Karpas-422 (cell line): Measurements from ENCODE around the gene CCDC180. TPM values are rescaled to one million over a fixed set of nuclear protein-coding genes. Genes with fewer than 3 reads are reported as not detected.

ENCODE experiments used
- DNase-seq: peaks from one replicate; pipeline ENCODE4 v3.0.0-alpha.2; 2015
- H2AFZ ChIP-seq: fragments of 200-600 bp; sonication (generic); 2 replicates; pipeline ENCODE4 v1.6.1; 2014; ENCODE audit warnings: antibody characterized with exemption, low read length, mixed read lengths
- H3K27ac ChIP-seq: fragments of 200-600 bp; sonication (generic); 2 replicates; pipeline ENCODE4 v1.5.1; 2014; ENCODE audit warnings: mild to moderate bottlenecking, low read length, moderate library complexity
- H3K27me3 ChIP-seq: fragments of 200-600 bp; sonication (generic); 2 replicates; pipeline ENCODE4 v1.6.1; 2014; ENCODE audit warnings: low read length, mixed read lengths
- H3K36me3 ChIP-seq: fragments of 200-600 bp; sonication (generic); 2 replicates; pipeline ENCODE4 v1.6.1; 2014; ENCODE audit warnings: low read length, mixed read lengths; ENCODE audit not compliant: insufficient read depth
- H3K4me1 ChIP-seq: fragments of 200-600 bp; sonication (generic); 2 replicates; pipeline ENCODE4 v1.6.1; 2014; ENCODE audit warnings: mild to moderate bottlenecking, low read length, mixed read lengths
- H3K4me2 ChIP-seq: fragments of 200-600 bp; sonication (generic); 2 replicates; pipeline ENCODE4 v1.6.1; 2014; ENCODE audit warnings: low read length, low read depth, mild to moderate bottlenecking; ENCODE audit not compliant: poor library complexity, severe bottlenecking
- H3K4me3 ChIP-seq: fragments of 200-600 bp; sonication (generic); 2 replicates; pipeline ENCODE4 v1.5.1; 2014; ENCODE audit warnings: mild to moderate bottlenecking, antibody characterized with exemption, low read length, mixed read lengths
- H3K79me2 ChIP-seq: fragments of 200-600 bp; sonication (generic); 2 replicates; pipeline ENCODE4 v1.6.1; 2014; ENCODE audit warnings: mild to moderate bottlenecking, low read length, mixed read lengths
- H3K9ac ChIP-seq: fragments of 200-600 bp; sonication (generic); 2 replicates; pipeline ENCODE4 v1.6.0; 2014; ENCODE audit warnings: low read length
- H3K9me2 ChIP-seq: fragments of 200-600 bp; sonication (generic), shearing (Covaris generic); replicated peaks from 2 replicates; pipeline ENCODE4 v1.6.0; 2014; ENCODE audit warnings: mild to moderate bottlenecking, low read length, moderate library complexity; ENCODE audit not compliant: insufficient read depth
- H3K9me3 ChIP-seq: fragments of 300-700, 200-600 bp; sonication (generic); 2 replicates; pipeline ENCODE4 v1.6.1; 2014; ENCODE audit warnings: low read length, mixed read lengths
- H4K20me1 ChIP-seq: fragments of 200-600 bp; sonication (generic); 2 replicates; pipeline ENCODE4 v1.6.1; 2014; ENCODE audit warnings: mild to moderate bottlenecking, antibody characterized with exemption, low read length, low read depth; ENCODE audit not compliant: insufficient read depth
- small RNA-seq: library from RNA; depleted of rRNA; stranded (forward); fragments of <200 nt; gene quantifications from one replicate; pipeline ENCODE3, GENCODE V24; 2014
- total RNA-seq: library from RNA; depleted of rRNA; stranded (reverse); fragments of >200 nt; shearing (Covaris generic); gene quantifications from 2 replicates; pipeline ENCODE4 v1.2.3, GENCODE V29; 2014; ENCODE audit warnings: low replicate concordance; rRNA removed

The CCDC180 gene
- total RNA-seq, 1 experiment from 2014 or later = 5.4 TPM

- peaks cover 12% of the 10 kb centered on the region for H3K4me1 ChIP-seq
- no peak for DNase-seq
- H3K79me2 ChIP-seq = no peaks in the 10 kb centered on the region
- no peak overlapping the region for H3K9ac ChIP-seq
- no peaks in the 10 kb centered on the region for H3K9me3 ChIP-seq
- H3K27me3 ChIP-seq = no peaks in the 10 kb centered on the region
- H3K4me2 ChIP-seq = no peak overlapping the region
- no peak overlapping the region for H3K4me3 ChIP-seq
- H3K9me2 ChIP-seq = no peaks in the 10 kb centered on the region
- no peak overlapping the region for H3K27ac ChIP-seq
- no peaks in the 10 kb centered on the region for H3K36me3 ChIP-seq
- no peaks in the 10 kb centered on the region for H4K20me1 ChIP-seq
- no peak overlapping the region for H2AFZ ChIP-seq
Measured at GRCh38 chr9:97357056-97357455, 49.6 kb downstream of the CCDC180 start.

Small RNA genes lying within 50 kb of the gene (small RNA-seq; reads per million reads assigned to genes)
- gene AL512590.2 (not detected), gene CCDC180 (0.16 reads per million)

Other genes starting within 250 kb of the CCDC180 start
- 18.5 and 23.4 TPM in 2 replicates for gene TDRD7, start 104.4 kb downstream of the CCDC180 start, total RNA-seq
- 0.25 TPM in 1 of 2 replicates, not detected in the other for gene TMOD1, start 194.0 kb downstream of the CCDC180 start, total RNA-seq